GM18907 (cell line): Measurements from ENCODE around the gene RAD51B.

Experiments used
- ATAC-seq: cut with Tn5 transposase; IDR thresholded peaks from one replicate; pipeline ENCODE4 v1.9.1; 2021; ENCODE audit warnings: mild to moderate bottlenecking, moderate library complexity; ENCODE audit not compliant: unreplicated experiment

The RAD51B gene

GRCh38 chr14:68492381-68493151 is 673.0 kb downstream of the RAD51B start:
- ATAC-seq, result no peak

GRCh38 chr14:68493152-68493911 is 673.8 kb downstream of the RAD51B start:
- ATAC-seq, result no peak

GRCh38 chr14:68495101-68496039 is 675.8 kb downstream of the RAD51B start:
- peak; percentile 57 for ATAC-seq

GRCh38 chr14:68497011-68497410 is 677.4 kb downstream of the RAD51B start:
- no peak for ATAC-seq

GRCh38 chr14:68499451-68499850 is 679.9 kb downstream of the RAD51B start:
- ATAC-seq, result no peak

GRCh38 chr14:68501171-68501570 is 681.6 kb downstream of the RAD51B start:
- no peak for ATAC-seq

- ATAC-seq, result no peak
Measured at GRCh38 chr14:68501614-68502052, 682.1 kb downstream of the RAD51B start.

- ATAC-seq, result no peak
Measured at GRCh38 chr14:68502230-68502629, 682.7 kb downstream of the RAD51B start.

GRCh38 chr14:68503186-68503825 is 683.7 kb downstream of the RAD51B start:
- ATAC-seq, result no peak

- ATAC-seq, result no peak
Measured at GRCh38 chr14:68504861-68505260, 685.3 kb downstream of the RAD51B start.

- peak; percentile 2 for ATAC-seq
Measured at GRCh38 chr14:68506021-68506644, 686.6 kb downstream of the RAD51B start.

GRCh38 chr14:68506645-68507419 is 687.3 kb downstream of the RAD51B start:
- peak; percentile 66 for ATAC-seq

GRCh38 chr14:68507544-68508081 is 688.0 kb downstream of the RAD51B start:
- ATAC-seq, result no peak

- ATAC-seq, result no peak
Measured at GRCh38 chr14:68508581-68508980, 689.0 kb downstream of the RAD51B start.

- no peak for ATAC-seq
Measured at GRCh38 chr14:68509188-68509983, 689.8 kb downstream of the RAD51B start.

GRCh38 chr14:68510201-68511128 is 690.9 kb downstream of the RAD51B start:
- no peak for ATAC-seq
